Loucy (cell line): ENCODE results near the gene PCCA.

Experiments used
- H2AFZ ChIP-seq: fragments of 200-600 bp; sonication (generic); 2 replicates; pipeline ENCODE4 v1.6.0; 2016; ENCODE audit warnings: antibody characterized with exemption, mild to moderate bottlenecking, low read length, moderate library complexity
- H3F3A ChIP-seq: fragments of 200-600 bp; 2 replicates; pipeline ENCODE4 v1.6.0; 2016; ENCODE audit warnings: antibody characterized with exemption, low read depth, mild to moderate bottlenecking
- H3K27me3 ChIP-seq: fragments of 200-600 bp; sonication (generic); 2 replicates; pipeline ENCODE4 v1.6.1; 2014; ENCODE audit warnings: low read length, mild to moderate bottlenecking; ENCODE audit not compliant: insufficient read depth, poor library complexity, severe bottlenecking
- H3K36me3 ChIP-seq: fragments of 200-600 bp; sonication (generic); 2 replicates; pipeline ENCODE4 v1.6.1; 2016; ENCODE audit warnings: low read length; ENCODE audit not compliant: insufficient read depth
- H3K4me1 ChIP-seq: fragments of 200-600 bp; sonication (generic); 2 replicates; pipeline ENCODE4 v1.5.1; 2014; ENCODE audit warnings: low read length, mild to moderate bottlenecking; ENCODE audit not compliant: insufficient read depth, poor library complexity, severe bottlenecking
- H3K4me2 ChIP-seq: fragments of 200-600 bp; sonication (generic); 2 replicates; pipeline ENCODE4 v1.6.0; 2014; ENCODE audit warnings: antibody characterized with exemption, low read length, low read depth, mild to moderate bottlenecking; ENCODE audit not compliant: poor library complexity, severe bottlenecking
- H3K4me3 ChIP-seq: fragments of 200-600 bp; sonication (generic); 2 replicates; pipeline ENCODE4 v1.5.1; 2014; ENCODE audit warnings: low read length, mild to moderate bottlenecking, mixed read lengths; ENCODE audit not compliant: poor library complexity, severe bottlenecking
- H3K79me2 ChIP-seq: fragments of 200-600 bp; sonication (generic); 2 replicates; pipeline ENCODE4 v1.6.1; 2014; ENCODE audit warnings: low read length; ENCODE audit not compliant: insufficient read depth
- H3K9ac ChIP-seq: fragments of 200-600 bp; sonication (generic); 2 replicates; pipeline ENCODE4 v1.6.0; 2014; ENCODE audit warnings: mild to moderate bottlenecking, low read depth, low read length, moderate library complexity; ENCODE audit not compliant: poor library complexity, severe bottlenecking
- H3K9me2 ChIP-seq: fragments of 200-600 bp; sonication (generic); replicated peaks from 2 replicates; pipeline ENCODE4 v1.6.1; 2016; ENCODE audit warnings: low read depth, low read length, mixed read lengths
- H3K9me3 ChIP-seq: fragments of 200-600 bp; sonication (generic); 2 replicates; pipeline ENCODE4 v1.6.1; 2014; ENCODE audit warnings: mild to moderate bottlenecking, antibody characterized with exemption, low read length, low read depth; ENCODE audit not compliant: insufficient read depth
- H4K20me1 ChIP-seq: fragments of 200-600 bp; sonication (generic); 2 replicates; pipeline ENCODE4 v1.6.0; 2014; ENCODE audit warnings: antibody characterized with exemption, low read length, mild to moderate bottlenecking; ENCODE audit not compliant: insufficient read depth, poor library complexity, severe bottlenecking
- CTCF ChIP-seq: fragments of 200-600 bp; sonication (generic); conservative IDR thresholded peaks from 2 replicates; pipeline ENCODE4 v1.5.1; 2014; ENCODE audit warnings: mild to moderate bottlenecking, antibody characterized with exemption, low read length
- EZH2phosphoT487 ChIP-seq: fragments of 200-600 bp; IDR thresholded peaks from 2 replicates; pipeline ENCODE4 v1.6.1; 2018; ENCODE audit warnings: antibody characterized with exemption, mild to moderate bottlenecking, moderate library complexity, borderline replicate concordance

PCCA gene

DNA sequence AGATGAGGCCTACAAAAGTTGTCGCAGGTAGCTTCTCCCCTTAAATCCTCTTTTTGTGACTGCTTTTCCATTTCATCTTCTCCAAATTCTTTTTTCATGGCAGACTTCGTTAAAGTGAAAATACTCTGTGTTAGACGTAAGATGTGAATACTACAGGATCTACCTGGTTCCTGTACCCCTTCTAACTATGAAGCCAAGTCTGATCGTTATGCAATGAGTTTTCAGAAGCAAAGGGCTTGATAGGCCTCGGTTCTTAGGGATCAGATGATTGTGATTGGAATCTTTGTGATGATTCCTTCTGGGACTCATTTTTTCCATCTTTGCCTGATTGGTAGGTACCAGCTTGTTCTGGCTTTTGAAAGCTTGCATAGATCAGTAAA is 86.9 kb downstream of the PCCA start:
- no peaks in the 10 kb centered on the region for H3K9me3 ChIP-seq
- H3K4me2 ChIP-seq, result no peak overlapping the region
- no peak overlapping the region for H2AFZ ChIP-seq
- no peak overlapping the region for H3K9ac ChIP-seq
- peaks cover 3% of the 10 kb centered on the region for H3K27me3 ChIP-seq
- H3K4me3 ChIP-seq, result no peak overlapping the region
- no peaks in the 10 kb centered on the region for H3F3A ChIP-seq
- H4K20me1 ChIP-seq, result peaks cover 18% of the 10 kb centered on the region
- H3K79me2 ChIP-seq, result no peaks in the 10 kb centered on the region
- no peaks in the 10 kb centered on the region for H3K9me2 ChIP-seq
- H3K4me1 ChIP-seq, result no peaks in the 10 kb centered on the region
- H3K36me3 ChIP-seq, result peaks cover 7% of the 10 kb centered on the region; the same call in 1 of the 2 replicates
- no peak for TF ChIP-seq EZH2phosphoT487
- no peak for TF ChIP-seq CTCF

GRCh38 chr13:100176801-100177400 is 88.0 kb downstream of the PCCA start:
- Histone ChIP-seq H3K27me3 (peaks cover 10% of the 10 kb centered on the region), H3K36me3 (peaks cover 7% of the 10 kb centered on the region; the same call in 1 of the 2 replicates), H3F3A (no peaks in the 10 kb centered on the region), H3K4me1 (no peaks in the 10 kb centered on the region), H3K79me2 (no peaks in the 10 kb centered on the region), H3K4me2 (no peak overlapping the region), H2AFZ (no peak overlapping the region), H3K9me3 (no peaks in the 10 kb centered on the region), H3K9me2 (no peaks in the 10 kb centered on the region), H3K4me3 (no peak overlapping the region), H3K9ac (no peak overlapping the region), H4K20me1 (peaks cover 24% of the 10 kb centered on the region)
- TF ChIP-seq EZH2phosphoT487, result no peak
- TF ChIP-seq CTCF, result no peak

- Histone ChIP-seq H3K27me3 (peaks cover 10% of the 10 kb centered on the region), H3K36me3 (peaks cover 5% of the 10 kb centered on the region; the same call in 1 of the 2 replicates), H2AFZ (no peak overlapping the region), H3K9me3 (no peaks in the 10 kb centered on the region), H3K9ac (no peak overlapping the region), H3F3A (no peaks in the 10 kb centered on the region), H3K4me3 (no peak overlapping the region), H4K20me1 (peaks cover 35% of the 10 kb centered on the region), H3K4me2 (no peak overlapping the region), H3K9me2 (no peaks in the 10 kb centered on the region), H3K4me1 (peaks cover 10% of the 10 kb centered on the region), H3K79me2 (no peaks in the 10 kb centered on the region)
- TF ChIP-seq EZH2phosphoT487, result no peak
- TF ChIP-seq CTCF, result no peak
Observed at GRCh38 chr13:100178309-100178708, 89.4 kb downstream of the PCCA start.
